CD8-positive, alpha-beta memory T cell (primary cell): Measurements from ENCODE around the gene GMIP. TPM values are rescaled to one million over a fixed set of nuclear protein-coding genes. Genes with fewer than 3 reads are reported as not detected.
A peak's percentile ranks its signal among the peaks of the same experiment; 100 is the strongest.
"Not testable (repeated sequence)": the region's sequence is repeated elsewhere in the genome, so short reads cannot be mapped to it uniquely, and the experiment has no call there.

Experiments
- CTCF ChIA-PET: fragments of 350-600 bp; sonication (Branson Sonifier 250); formaldehyde crosslinking; loops from one replicate; lab custom pipeline; 2021; ENCODE audit warnings: antibody characterized with exemption; lab: Charles Lee
- POLR2A ChIA-PET: fragments of 350-600 bp; sonication (Branson Sonifier 250); formaldehyde crosslinking; loops from one replicate; lab custom pipeline; 2021; ENCODE audit warnings: antibody characterized with exemption; lab: Charles Lee
- DNase-seq, 5 donors: peaks; one replicate each; pipeline versions ENCODE4 v3.0.0 to v3.0.0-alpha.2; 2020 to 2022; ENCODE audit warnings: mixed read lengths in 1 of 5
- H3K27ac ChIP-seq: one replicate; pipeline ENCODE4 v1.7.0; 2013; ENCODE audit warnings: low read depth, mild to moderate bottlenecking, low read length, moderate library complexity
- H3K27me3 ChIP-seq: 2 replicates; pipeline ENCODE4 v1.7.0; 2013; ENCODE audit warnings: low read length, mild to moderate bottlenecking; ENCODE audit not compliant: insufficient read depth, poor library complexity, severe bottlenecking
- H3K36me3 ChIP-seq: 2 replicates; pipeline ENCODE4 v1.7.0; 2013; ENCODE audit warnings: mild to moderate bottlenecking, low read length, moderate library complexity; ENCODE audit not compliant: insufficient read depth
- H3K4me1 ChIP-seq: 2 replicates; pipeline ENCODE4 v1.7.0; 2013; ENCODE audit warnings: mild to moderate bottlenecking, low read length, moderate library complexity; ENCODE audit not compliant: insufficient read depth
- H3K4me3 ChIP-seq: 2 replicates; pipeline ENCODE4 v1.7.0; 2013; ENCODE audit warnings: mild to moderate bottlenecking, low read length
- H3K9me3 ChIP-seq: 2 replicates; pipeline ENCODE4 v1.7.0; 2013; ENCODE audit warnings: mild to moderate bottlenecking, low read length
- H3K27ac Mint-ChIP-seq, 8 donors: one replicate each; pipeline ENCODE4 v1.8.0; 2020 to 2021; ENCODE audit warnings: mixed read lengths in 8 of 8, mild to moderate bottlenecking in 6 of 8, inconsistent platforms in 3 of 8, moderate library complexity in 3 of 8
- H3K27me3 Mint-ChIP-seq, 2 donors: one replicate each; pipeline ENCODE4 v1.8.0; 2020 to 2021; ENCODE audit warnings: mixed read lengths in 2 of 2, mild to moderate bottlenecking in 1 of 2, moderate library complexity in 1 of 2
- H3K36me3 Mint-ChIP-seq, 3 donors: one replicate each; pipeline ENCODE4 v1.8.0; 2020 to 2021; ENCODE audit warnings: mixed read lengths in 3 of 3, inconsistent platforms in 1 of 3, mild to moderate bottlenecking in 1 of 3
- H3K4me1 Mint-ChIP-seq, 3 donors: one replicate each; pipeline ENCODE4 v1.8.0; 2020 to 2021; ENCODE audit warnings: mixed read lengths in 3 of 3, inconsistent platforms in 1 of 3, mild to moderate bottlenecking in 1 of 3
- H3K4me3 Mint-ChIP-seq, 7 donors: one replicate each; pipeline ENCODE4 v1.8.0; 2020 to 2021; ENCODE audit warnings: mixed read lengths in 7 of 7, mild to moderate bottlenecking in 6 of 7, moderate library complexity in 4 of 7, inconsistent platforms in 2 of 7
- H3K9me3 Mint-ChIP-seq, 5 donors: one replicate each; pipeline ENCODE4 v1.8.0; 2020 to 2022; ENCODE audit warnings: mixed read lengths in 5 of 5, mild to moderate bottlenecking in 3 of 5, moderate library complexity in 2 of 5, inconsistent platforms in 1 of 5
- polyA plus RNA-seq: library from polyadenylated mRNA; unstranded; fragments of 300-500 nt; fragmentation: Illumina TruSeq; gene quantifications from one replicate; pipeline ENCODE4 v1.2.3, GENCODE V29; 2021
- total RNA-seq, 2 experiments: library from RNA; stranded (reverse); gene quantifications; one replicate each; pipeline ENCODE4 v1.2.3, GENCODE V29; 2021

Gene GMIP
- total RNA-seq = 10 to 100 TPM; 54.5 to 60.3 TPM
- polyA plus RNA-seq = 71.3 TPM

- Mint-ChIP-seq H3K36me3 (peaks cover 0 to 82% (median 4%) of the 10 kb centered on the region in 3 donors), H3K27ac (peak within 1 kb of the TSS; percentile 90 to 100 (median 97)), H3K27me3 (no peaks in the 10 kb centered on the region), H3K9me3 (no peaks in the 10 kb centered on the region), H3K4me1 (peaks cover 13 to 29% (median 18%) of the 10 kb centered on the region in 3 donors), H3K4me3 (peak within 1 kb of the TSS; percentile 91 to 100 (median 98))
- no peaks in the 10 kb centered on the region for H3K27me3 ChIP-seq
- POLR2A ChIA-PET = interaction anchor here (0.6 to 1.5 kb wide), 5 partner anchors 21 to 111 kb away, joined by 3 to 6 read pairs (median 4); partner anchors contain the start of gene ZNF101
- peaks cover 25% of the 10 kb centered on the region for H3K36me3 ChIP-seq
- DNase-seq = peak; percentile 83 to 94 (median 86)
- peak within 1 kb of the TSS; percentile 84 for H3K27ac ChIP-seq
- no peaks in the 10 kb centered on the region for H3K9me3 ChIP-seq
- peaks cover 20% of the 10 kb centered on the region for H3K4me1 ChIP-seq
- H3K4me3 ChIP-seq = peak within 1 kb of the TSS; percentile 99
- CTCF ChIA-PET = interaction anchor here (0.5 to 4.0 kb wide), 21 partner anchors 12 to 315 kb away, joined by 3 to 50 read pairs (median 3); partner anchors contain the start of gene YJEFN3
These were observed at the start of gene GMIP for GRCh38 chr19:19643158-19644053. GMIP (minus strand) TSS chr19:19643657; CDS start chr19:19643529, 128 bp downstream.

- Mint-ChIP-seq H3K4me1 (peaks cover 0 to 3% (median 3%) of the 10 kb centered on the region in 3 donors), H3K36me3 (peaks cover 2 to 9% (median 7%) of the 10 kb centered on the region in 3 donors), H3K9me3 (peaks cover 0 to 7% (median under 1%) of the 10 kb centered on the region in 5 donors), H3K27ac (no peak overlapping the region), H3K4me3 (no peak overlapping the region), H3K27me3 (no peaks in the 10 kb centered on the region)
- no peak for DNase-seq
- Histone ChIP-seq H3K36me3 (no peaks in the 10 kb centered on the region), H3K27ac (no peak overlapping the region), H3K9me3 (no peaks in the 10 kb centered on the region), H3K27me3 (no peaks in the 10 kb centered on the region), H3K4me1 (no peaks in the 10 kb centered on the region), H3K4me3 (no peak overlapping the region)
- ChIA-PET POLR2A (interaction anchor here (0.6 to 1.4 kb wide), 4 partner anchors 9 to 298 kb away, joined by 3 to 10 read pairs (median 4); no protein-coding TSS in a partner anchor), CTCF (no interaction called here)
These were observed 48.2 kb upstream of the GMIP start for GRCh38 chr19:19691683-19692082.

- H3K9me3 ChIP-seq, H3K4me3 ChIP-seq, H3K27ac Mint-ChIP-seq, DNase-seq, H3K36me3 ChIP-seq, CTCF ChIA-PET, H3K27me3 ChIP-seq, H3K4me1 ChIP-seq, H3K27me3 Mint-ChIP-seq, H3K27ac ChIP-seq, H3K4me3 Mint-ChIP-seq, H3K4me1 Mint-ChIP-seq: not testable (repeated sequence)
- peaks cover 3 to 18% (median 18%) of the 10 kb centered on the region in 3 donors for H3K36me3 Mint-ChIP-seq
- peaks cover 0 to 27% (median 21%) of the 10 kb centered on the region in 5 donors for H3K9me3 Mint-ChIP-seq
- POLR2A ChIA-PET = interaction anchor here (0.6 to 0.8 kb wide), 2 partner anchors 21 to 147 kb away, joined by 3 to 12 read pairs; partner anchors contain the start of gene ZNF101
These were observed 45.6 kb upstream of the GMIP start for GRCh38 chr19:19689023-19689422.

- Histone ChIP-seq H3K4me3 (no peak overlapping the region), H3K9me3 (peaks cover 19% of the 10 kb centered on the region), H3K36me3 (no peaks in the 10 kb centered on the region), H3K27me3 (no peaks in the 10 kb centered on the region), H3K4me1 (no peaks in the 10 kb centered on the region), H3K27ac (no peak overlapping the region)
- no peak overlapping the region for H3K27ac Mint-ChIP-seq
- peaks cover 6 to 9% (median 8%) of the 10 kb centered on the region in 3 donors for H3K4me1 Mint-ChIP-seq
- no peaks in the 10 kb centered on the region for H3K27me3 Mint-ChIP-seq
- ChIA-PET CTCF (interaction anchor here (1.8 kb wide), 1 partner anchor 19 kb away, joined by 4 read pairs; no protein-coding TSS in a partner anchor), POLR2A (interaction anchor here (1.5 kb wide), 1 partner anchor 18 kb away, joined by 8 read pairs; the partner anchor contains the start of gene ZNF101)
- no peak overlapping the region for H3K4me3 Mint-ChIP-seq
- H3K9me3 Mint-ChIP-seq = peaks cover 0 to 47% (median 36%) of the 10 kb centered on the region in 5 donors
- H3K36me3 Mint-ChIP-seq = peaks cover 13 to 35% (median 33%) of the 10 kb centered on the region in 3 donors
- peak in 1 of 5 donors; percentile 22 for DNase-seq
These were observed 43.6 kb upstream of the GMIP start for GRCh38 chr19:19687090-19687489.

- Histone ChIP-seq H3K4me1 (no peaks in the 10 kb centered on the region), H3K36me3 (no peaks in the 10 kb centered on the region), H3K9me3 (peaks cover 22% of the 10 kb centered on the region), H3K4me3 (no peak overlapping the region), H3K27ac (no peak overlapping the region), H3K27me3 (no peaks in the 10 kb centered on the region)
- POLR2A ChIA-PET = interaction anchor here (1.5 kb wide), 1 partner anchor 17 kb away, joined by 8 read pairs; the partner anchor contains the start of gene ZNF101
- CTCF ChIA-PET = interaction anchor here (1.8 kb wide), 1 partner anchor 19 kb away, joined by 4 read pairs; no protein-coding TSS in a partner anchor
- Mint-ChIP-seq H3K36me3 (peaks cover 13 to 36% (median 35%) of the 10 kb centered on the region in 3 donors), H3K9me3 (peaks cover 0 to 48% (median 36%) of the 10 kb centered on the region in 5 donors), H3K4me1 (peaks cover 6 to 9% (median 8%) of the 10 kb centered on the region in 3 donors), H3K4me3 (no peak overlapping the region), H3K27ac (peak overlapping the region in 3 of 8 donors; percentile 18 to 46 (median 21)), H3K27me3 (no peaks in the 10 kb centered on the region)
- no peak for DNase-seq
These were observed 43.1 kb upstream of the GMIP start for GRCh38 chr19:19686580-19686979.

- H3K4me3 ChIP-seq, H3K27me3 Mint-ChIP-seq, H3K4me1 Mint-ChIP-seq, H3K36me3 ChIP-seq, H3K4me3 Mint-ChIP-seq, H3K27me3 ChIP-seq, H3K27ac ChIP-seq, H3K4me1 ChIP-seq: not testable (repeated sequence)
- peak in 1 of 5 donors; percentile 40 for DNase-seq
- peaks cover 26% of the 10 kb centered on the region for H3K9me3 ChIP-seq
- Mint-ChIP-seq H3K9me3 (peaks cover 0 to 53% (median 41%) of the 10 kb centered on the region in 5 donors), H3K36me3 (peaks cover 13 to 40% (median 39%) of the 10 kb centered on the region in 3 donors), H3K27ac (peak overlapping the region in 2 of 8 donors; percentile 18 to 74)
- ChIA-PET CTCF (interaction anchor here (1.8 kb wide), 1 partner anchor 18 kb away, joined by 4 read pairs; no protein-coding TSS in a partner anchor), POLR2A (interaction anchor here (1.5 kb wide), 1 partner anchor 17 kb away, joined by 8 read pairs; the partner anchor contains the start of gene ZNF101)
These were observed 42.7 kb upstream of the GMIP start for GRCh38 chr19:19686119-19686518.

- Histone ChIP-seq H3K9me3 (peaks cover 71% of the 10 kb centered on the region), H3K4me1 (no peaks in the 10 kb centered on the region), H3K27me3 (no peaks in the 10 kb centered on the region), H3K27ac (no peak overlapping the region), H3K4me3 (peak overlapping the region; percentile 16), H3K36me3 (peaks cover 56% of the 10 kb centered on the region)
- POLR2A ChIA-PET = interaction anchor here (0.7 to 1.7 kb wide), 3 partner anchors 10 to 28 kb away, joined by 3 to 8 read pairs (median 4); no protein-coding TSS in a partner anchor
- Mint-ChIP-seq H3K4me1 (peaks cover 27 to 47% (median 35%) of the 10 kb centered on the region in 3 donors), H3K9me3 (peaks cover 14 to 87% (median 73%) of the 10 kb centered on the region in 5 donors), H3K27me3 (peaks cover 0 to 4% of the 10 kb centered on the region in 2 donors), H3K36me3 (peaks cover 49 to 82% (median 82%) of the 10 kb centered on the region in 3 donors), H3K4me3 (no peak overlapping the region), H3K27ac (no peak overlapping the region)
- CTCF ChIA-PET = no interaction called here
- DNase-seq = no peak
These were observed 36.0 kb upstream of the GMIP start for GRCh38 chr19:19679176-19680073.
